IPS-18c (cell line): ENCODE results near the gene INTS3.
A peak's percentile ranks its signal among the peaks of the same experiment; 100 is the strongest.

Experiments used
- H3K4me3 ChIP-seq: 2 replicates; pipeline ENCODE4 v1.7.0; 2013; ENCODE audit warnings: low read depth, mild to moderate bottlenecking, low read length, moderate library complexity; ENCODE audit not compliant: insufficient read depth
- H3K9me3 ChIP-seq: one replicate; pipeline ENCODE4 v1.6.1; 2013; ENCODE audit warnings: mild to moderate bottlenecking, low read length, moderate library complexity; ENCODE audit not compliant: control insufficient read depth, insufficient read depth

The INTS3 gene

GRCh38 chr1:153727463-153728304 lies at the start of gene INTS3:
Gene INTS3, plus strand, starts transcription at chr1:153728050. Its CDS starts 585 bp downstream, at chr1:153728635.
- no peaks in the 10 kb centered on the region for H3K9me3 ChIP-seq
- peak within 1 kb of the TSS; percentile 95 for H3K4me3 ChIP-seq

DNA sequence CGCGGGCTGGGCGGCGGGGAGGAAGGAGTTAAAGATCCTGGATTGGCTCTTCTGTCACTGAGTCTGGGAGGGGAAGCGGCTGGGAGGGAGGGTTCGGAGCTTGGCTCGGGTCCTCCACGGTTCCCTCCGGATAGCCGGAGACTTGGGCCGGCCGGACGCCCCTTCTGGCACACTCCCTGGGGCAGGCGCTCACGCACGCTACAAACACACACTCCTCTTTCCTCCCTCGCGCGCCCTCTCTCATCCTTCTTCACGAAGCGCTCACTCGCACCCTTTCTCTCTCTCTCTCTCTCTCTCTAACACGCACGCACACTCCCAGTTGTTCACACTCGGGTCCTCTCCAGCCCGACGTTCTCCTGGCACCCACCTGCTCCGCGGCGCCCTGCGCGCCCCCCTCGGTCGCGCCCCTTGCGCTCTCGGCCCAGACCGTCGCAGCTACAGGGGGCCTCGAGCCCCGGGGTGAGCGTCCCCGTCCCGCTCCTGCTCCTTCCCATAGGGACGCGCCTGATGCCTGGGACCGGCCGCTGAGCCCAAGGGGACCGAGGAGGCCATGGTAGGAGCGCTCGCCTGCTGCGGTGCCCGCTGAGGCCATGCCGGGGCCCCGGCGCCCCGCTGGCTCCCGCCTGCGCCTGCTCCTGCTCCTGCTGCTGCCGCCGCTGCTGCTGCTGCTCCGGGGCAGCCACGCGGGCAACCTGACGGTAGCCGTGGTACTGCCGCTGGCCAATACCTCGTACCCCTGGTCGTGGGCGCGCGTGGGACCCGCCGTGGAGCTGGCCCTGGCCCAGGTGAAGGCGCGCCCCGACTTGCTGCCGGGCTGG lies 49.1 kb upstream of the INTS3 start, which contains the start of gene NPR1:
TSS of gene NPR1 (plus strand) at position 170 of the 818 bp plus-strand sequence. CDS start at position 591, 421 bp downstream.
- Histone ChIP-seq H3K4me3 (peak within 1 kb of the TSS; percentile 62), H3K9me3 (no peaks in the 10 kb centered on the region)

DNA sequence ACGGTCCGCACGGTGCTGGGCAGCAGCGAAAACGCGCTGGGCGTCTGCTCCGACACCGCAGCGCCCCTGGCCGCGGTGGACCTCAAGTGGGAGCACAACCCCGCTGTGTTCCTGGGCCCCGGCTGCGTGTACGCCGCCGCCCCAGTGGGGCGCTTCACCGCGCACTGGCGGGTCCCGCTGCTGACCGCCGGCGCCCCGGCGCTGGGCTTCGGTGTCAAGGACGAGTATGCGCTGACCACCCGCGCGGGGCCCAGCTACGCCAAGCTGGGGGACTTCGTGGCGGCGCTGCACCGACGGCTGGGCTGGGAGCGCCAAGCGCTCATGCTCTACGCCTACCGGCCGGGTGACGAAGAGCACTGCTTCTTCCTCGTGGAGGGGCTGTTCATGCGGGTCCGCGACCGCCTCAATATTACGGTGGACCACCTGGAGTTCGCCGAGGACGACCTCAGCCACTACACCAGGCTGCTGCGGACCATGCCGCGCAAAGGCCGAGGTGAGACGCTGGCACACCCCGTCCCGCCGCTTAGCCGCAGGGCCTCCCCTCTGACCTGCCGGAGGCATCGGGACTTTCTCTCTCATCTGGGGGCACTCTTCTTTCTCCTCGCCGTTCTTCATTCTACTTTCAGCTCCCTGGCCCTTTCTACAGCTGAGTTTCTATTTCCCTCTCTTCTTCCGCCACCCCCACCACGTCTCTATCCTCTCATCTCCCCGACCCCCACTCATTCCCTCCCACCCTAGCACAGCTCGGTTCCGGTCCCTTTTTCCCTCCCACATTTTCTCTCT lies 48.3 kb upstream of the INTS3 start:
- Histone ChIP-seq H3K9me3 (peaks cover 2% of the 10 kb centered on the region), H3K4me3 (peak overlapping the region; percentile 62)

DNA sequence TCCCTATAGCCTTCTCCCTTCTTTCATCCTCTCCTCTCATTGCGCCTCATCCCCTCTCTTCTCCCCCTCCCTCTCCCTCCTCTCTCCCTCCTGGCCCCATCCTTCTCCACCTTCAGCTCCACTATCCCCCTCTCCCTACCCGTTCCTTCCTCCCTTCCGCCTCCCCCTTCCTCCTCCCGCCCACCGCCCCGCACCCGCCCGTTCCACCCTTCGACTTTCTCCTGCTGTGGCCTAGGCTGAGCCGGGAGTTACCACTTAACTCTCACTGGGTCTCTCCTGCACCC lies 47.8 kb upstream of the INTS3 start:
- Histone ChIP-seq H3K4me3 (peak overlapping the region; percentile 62), H3K9me3 (peaks cover 2% of the 10 kb centered on the region)

DNA sequence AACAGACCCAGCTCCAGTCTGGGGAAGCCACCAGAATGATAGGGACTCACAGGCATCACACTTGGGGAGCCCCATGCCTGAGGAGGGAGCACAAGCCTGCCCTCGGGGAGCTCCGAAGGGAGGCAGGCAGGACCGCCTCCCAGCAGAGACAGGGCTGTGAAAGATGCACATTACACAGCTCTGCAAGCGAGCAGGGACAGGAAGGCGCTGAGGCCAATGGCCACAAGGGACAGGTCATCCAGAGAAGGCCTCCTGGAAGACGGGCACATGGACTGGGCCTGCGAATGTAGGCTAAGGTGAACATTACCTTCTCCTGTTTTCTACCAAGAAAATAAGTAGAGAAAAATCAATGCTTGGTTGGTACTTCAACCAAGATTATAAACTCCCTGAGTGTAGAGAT lies 45.1 kb upstream of the INTS3 start:
- H3K9me3 ChIP-seq: peaks cover 2% of the 10 kb centered on the region

GRCh38 chr1:153683854-153684253 lies 44.0 kb upstream of the INTS3 start:
- Histone ChIP-seq H3K4me3 (no peak overlapping the region), H3K9me3 (peaks cover 2% of the 10 kb centered on the region)

More for the DNA sequence above, 45.1 kb upstream of the INTS3 start:
- no peak overlapping the region for H3K4me3 ChIP-seq

DNA sequence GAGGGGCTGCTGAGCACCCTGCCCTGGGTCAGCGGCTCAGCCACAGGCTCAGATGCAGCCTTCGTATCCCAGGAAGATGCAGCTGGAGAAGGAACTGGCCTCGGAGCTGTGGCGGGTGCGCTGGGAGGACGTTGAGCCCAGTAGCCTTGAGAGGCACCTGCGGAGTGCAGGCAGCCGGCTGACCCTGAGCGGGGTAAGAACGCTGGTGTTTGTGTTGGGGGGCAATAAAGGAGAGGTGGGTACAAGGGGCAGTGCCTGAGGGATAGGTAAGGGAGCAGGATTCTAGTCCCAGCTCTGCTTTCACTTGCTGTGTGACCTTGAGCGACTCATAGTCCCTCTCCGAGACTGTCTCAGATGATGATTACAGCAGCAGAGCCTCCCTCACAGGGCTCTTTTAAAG lies 43.0 kb upstream of the INTS3 start:
- Histone ChIP-seq H3K9me3 (peaks cover 2% of the 10 kb centered on the region), H3K4me3 (no peak overlapping the region)

- Histone ChIP-seq H3K4me3 (no peak overlapping the region), H3K9me3 (peaks cover 2% of the 10 kb centered on the region)
Measured at GRCh38 chr1:153685544-153686340, 42.1 kb upstream of the INTS3 start.

- peaks cover 2% of the 10 kb centered on the region for H3K9me3 ChIP-seq
- no peak overlapping the region for H3K4me3 ChIP-seq
Measured at GRCh38 chr1:153687346-153688125, 40.3 kb upstream of the INTS3 start.

GRCh38 chr1:153688276-153688675 lies 39.6 kb upstream of the INTS3 start:
- peaks cover 2% of the 10 kb centered on the region for H3K9me3 ChIP-seq

DNA sequence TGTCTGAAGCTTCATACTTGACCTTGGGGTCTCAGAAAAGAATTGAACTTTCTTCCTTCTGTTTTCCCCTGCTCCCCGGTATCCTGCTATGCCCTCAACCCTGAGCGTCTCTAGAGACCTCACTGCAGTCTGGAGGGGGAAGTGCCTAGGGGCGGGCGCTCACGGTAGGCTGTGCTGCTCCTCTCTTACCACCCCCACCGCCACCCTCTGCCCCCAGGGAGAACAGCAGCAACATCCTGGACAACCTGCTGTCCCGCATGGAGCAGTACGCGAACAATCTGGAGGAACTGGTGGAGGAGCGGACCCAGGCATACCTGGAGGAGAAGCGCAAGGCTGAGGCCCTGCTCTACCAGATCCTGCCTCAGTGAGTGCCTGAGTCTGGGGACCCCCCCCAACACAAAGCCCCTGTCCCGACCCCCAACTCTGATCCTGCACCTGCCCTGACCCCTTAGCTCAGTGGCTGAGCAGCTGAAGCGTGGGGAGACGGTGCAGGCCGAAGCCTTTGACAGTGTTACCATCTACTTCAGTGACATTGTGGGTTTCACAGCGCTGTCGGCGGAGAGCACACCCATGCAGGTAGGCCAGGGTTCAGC lies 39.0 kb upstream of the INTS3 start:
- Histone ChIP-seq H3K4me3 (no peak overlapping the region), H3K9me3 (peaks cover 2% of the 10 kb centered on the region)

More at GRCh38 chr1:153688276-153688675, 39.6 kb upstream of the INTS3 start:
- H3K4me3 ChIP-seq: no peak overlapping the region

DNA sequence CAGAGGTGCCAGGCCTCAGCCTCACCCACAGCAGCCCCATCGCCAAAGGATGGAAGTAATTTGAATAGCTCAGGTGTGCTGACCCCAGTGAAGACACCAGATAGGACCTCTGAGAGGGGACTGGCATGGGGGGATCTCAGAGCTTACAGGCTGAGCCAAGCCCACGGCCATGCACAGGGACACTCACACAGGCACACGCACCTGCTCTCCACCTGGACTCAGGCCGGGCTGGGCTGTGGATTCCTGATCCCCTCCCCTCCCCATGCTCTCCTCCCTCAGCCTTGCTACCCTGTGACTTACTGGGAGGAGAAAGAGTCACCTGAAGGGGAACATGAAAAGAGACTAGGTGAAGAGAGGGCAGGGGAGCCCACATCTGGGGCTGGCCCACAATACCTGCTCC lies 34.4 kb upstream of the INTS3 start:
- H3K4me3 ChIP-seq: no peak overlapping the region
- no peaks in the 10 kb centered on the region for H3K9me3 ChIP-seq

DNA sequence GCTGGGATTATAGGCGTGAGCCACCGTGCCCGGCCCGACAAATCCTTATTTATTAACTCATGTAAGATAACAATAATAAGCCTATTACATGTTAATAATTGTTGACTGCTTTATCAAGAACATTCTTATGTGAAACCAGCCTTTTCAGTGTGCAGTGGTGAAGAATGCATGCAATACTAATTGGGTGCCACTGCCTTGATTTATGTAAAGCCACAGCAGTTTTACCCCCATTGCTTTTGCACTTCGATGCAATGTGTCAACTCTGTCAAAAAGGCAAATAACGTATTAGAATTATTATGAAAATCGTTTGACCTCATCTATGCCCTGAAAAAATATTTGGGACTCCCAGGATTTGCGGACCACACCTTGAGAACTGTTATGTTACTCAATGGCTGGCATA lies 31.1 kb upstream of the INTS3 start:
- no peak overlapping the region for H3K4me3 ChIP-seq
- H3K9me3 ChIP-seq: no peaks in the 10 kb centered on the region

- H3K4me3 ChIP-seq: peak overlapping the region; percentile 34
- no peaks in the 10 kb centered on the region for H3K9me3 ChIP-seq
Measured at GRCh38 chr1:153697191-153698019, 30.4 kb upstream of the INTS3 start.
